PC-9 (cell line): ENCODE measurements around the gene AS3MT. TPM values are rescaled to one million over a fixed set of nuclear protein-coding genes. Genes with fewer than 3 reads are reported as not detected.
"Not testable (repeated sequence)": the region's sequence is repeated elsewhere in the genome, so short reads cannot be mapped to it uniquely, and the experiment has no call there.

ENCODE experiments used
- BruUV-seq: library from RNA; stranded (reverse); fragments of 400-500 nt; replicated peaks from 2 replicates; lab custom pipeline; 2021; lab: Mats Ljungman, UMichigan
- CTCF ChIA-PET: fragments of 300-600 bp; sonication (Branson Sonifier 250); formaldehyde crosslinking; loops from one replicate; lab custom pipeline; 2022; ENCODE audit warnings: antibody characterized with exemption; lab: Charles Lee
- POLR2A ChIA-PET: fragments of 300-600 bp; sonication (Branson Sonifier 250); formaldehyde crosslinking; loops from one replicate; lab custom pipeline; 2022; ENCODE audit warnings: antibody characterized with exemption; ENCODE audit not compliant: unreplicated experiment; lab: Charles Lee
- DNase-seq, 2 experiments: peaks; one replicate each; pipeline versions ENCODE4 v3.0.0 to v3.0.0-alpha.2; 2015 to 2022; ENCODE audit warnings: mixed read lengths in 1 of 2
- H2AFZ ChIP-seq: fragments of 200-600 bp; sonication (generic); 2 replicates; pipeline ENCODE4 v1.8.1; 2017; ENCODE audit warnings: antibody characterized with exemption
- H3F3A ChIP-seq: fragments of 200-600 bp; sonication (generic); 2 replicates; pipeline ENCODE4 v1.8.1; 2017; ENCODE audit warnings: antibody characterized with exemption, mild to moderate bottlenecking, low read depth; ENCODE audit not compliant: insufficient read depth
- H3K27ac ChIP-seq: fragments of 200-600 bp; sonication (generic); 2 replicates; pipeline ENCODE4 v1.6.1; 2016; ENCODE audit warnings: mixed run types
- H3K27me3 ChIP-seq: fragments of 200-600 bp; sonication (generic); 2 replicates; pipeline ENCODE4 v1.6.1; 2016; ENCODE audit warnings: low read depth, mixed run types; ENCODE audit not compliant: insufficient read depth
- H3K36me3 ChIP-seq: fragments of 200-600 bp; sonication (generic); 2 replicates; pipeline ENCODE4 v1.6.1; 2016; ENCODE audit warnings: low read depth, mixed run types
- H3K4me1 ChIP-seq: fragments of 200-600 bp; sonication (generic); replicated peaks from 2 replicates; pipeline ENCODE4 v1.6.1; 2016; ENCODE audit warnings: mixed run types; ENCODE audit not compliant: insufficient read depth
- H3K4me2 ChIP-seq: fragments of 200-600 bp; sonication (generic); 2 replicates; pipeline ENCODE4 v1.6.1; 2017; ENCODE audit warnings: mixed run types
- H3K4me3 ChIP-seq: fragments of 200-600 bp; sonication (generic); 2 replicates; pipeline ENCODE4 v1.6.1; 2016; ENCODE audit warnings: mixed run types
- H3K79me2 ChIP-seq: fragments of 200-600 bp; sonication (generic); 2 replicates; pipeline ENCODE4 v1.6.1; 2017; ENCODE audit warnings: low read depth, mixed run types
- H3K9me2 ChIP-seq: fragments of 200-600 bp; sonication (generic); 2 replicates; pipeline ENCODE4 v1.8.1; 2017; ENCODE audit warnings: mild to moderate bottlenecking; ENCODE audit not compliant: insufficient read depth
- H3K9me3 ChIP-seq: fragments of 200-600 bp; sonication (generic); 2 replicates; pipeline ENCODE4 v1.8.1; 2016; ENCODE audit warnings: low read depth; ENCODE audit not compliant: insufficient read depth
- H4K20me1 ChIP-seq: fragments of 200-600 bp; sonication (generic); 2 replicates; pipeline ENCODE4 v1.8.1; 2017; ENCODE audit not compliant: insufficient read depth
- EZH2 ChIP-seq: fragments of 200-600 bp; sonication (generic); IDR thresholded peaks from 2 replicates; pipeline ENCODE4 v1.8.0; 2017; ENCODE audit warnings: antibody characterized with exemption, low read depth
- intact Hi-C: fragments of 100-400 bp; cut with micrococcal nuclease; formaldehyde crosslinking; loops from one replicate; pipeline ENCODE4 v1.10.0; 2022; ENCODE audit not compliant: unreplicated experiment
- total RNA-seq: library from RNA; stranded (reverse); gene quantifications from 2 replicates; pipeline ENCODE4 v1.2.3, GENCODE V29; 2021
- TF ChIP-seq, protein P1 (sequence below): fragments of 200-600 bp; sonication (generic); conservative IDR thresholded peaks from 2 replicates; pipeline ENCODE4 v1.6.1; 2017; ENCODE audit warnings: mixed run types, antibody characterized with exemption, mild to moderate bottlenecking, moderate library complexity

AS3MT gene
- total RNA-seq, 1 experiment from 2014 or later = 0.22 TPM

- no peak overlapping the region for H3K4me2 ChIP-seq
- no peaks in the 10 kb centered on the region for H3K9me3 ChIP-seq
- no peak overlapping the region for H2AFZ ChIP-seq
- H3F3A ChIP-seq = no peaks in the 10 kb centered on the region
- no peaks in the 10 kb centered on the region for H3K36me3 ChIP-seq
- H4K20me1 ChIP-seq = no peaks in the 10 kb centered on the region
- CTCF ChIA-PET = no interaction called here
- H3K4me3 ChIP-seq = no peak overlapping the region
- peaks cover 36% of the 10 kb centered on the region for H3K4me1 ChIP-seq
- H3K27me3 ChIP-seq = no peaks in the 10 kb centered on the region
- POLR2A ChIA-PET = no interaction called here
- no peak for DNase-seq
- H3K79me2 ChIP-seq = peaks cover 6% of the 10 kb centered on the region; the same call in 1 of the 2 replicates
- no peak overlapping the region for H3K27ac ChIP-seq
- TF ChIP-seq, protein P1, sequence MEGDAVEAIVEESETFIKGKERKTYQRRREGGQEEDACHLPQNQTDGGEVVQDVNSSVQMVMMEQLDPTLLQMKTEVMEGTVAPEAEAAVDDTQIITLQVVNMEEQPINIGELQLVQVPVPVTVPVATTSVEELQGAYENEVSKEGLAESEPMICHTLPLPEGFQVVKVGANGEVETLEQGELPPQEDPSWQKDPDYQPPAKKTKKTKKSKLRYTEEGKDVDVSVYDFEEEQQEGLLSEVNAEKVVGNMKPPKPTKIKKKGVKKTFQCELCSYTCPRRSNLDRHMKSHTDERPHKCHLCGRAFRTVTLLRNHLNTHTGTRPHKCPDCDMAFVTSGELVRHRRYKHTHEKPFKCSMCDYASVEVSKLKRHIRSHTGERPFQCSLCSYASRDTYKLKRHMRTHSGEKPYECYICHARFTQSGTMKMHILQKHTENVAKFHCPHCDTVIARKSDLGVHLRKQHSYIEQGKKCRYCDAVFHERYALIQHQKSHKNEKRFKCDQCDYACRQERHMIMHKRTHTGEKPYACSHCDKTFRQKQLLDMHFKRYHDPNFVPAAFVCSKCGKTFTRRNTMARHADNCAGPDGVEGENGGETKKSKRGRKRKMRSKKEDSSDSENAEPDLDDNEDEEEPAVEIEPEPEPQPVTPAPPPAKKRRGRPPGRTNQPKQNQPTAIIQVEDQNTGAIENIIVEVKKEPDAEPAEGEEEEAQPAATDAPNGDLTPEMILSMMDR = no peak
- no peak for TF ChIP-seq EZH2
- no TSS peak for BruUV-seq
- intact Hi-C loops = no loop called here
- no peaks in the 10 kb centered on the region for H3K9me2 ChIP-seq
These were observed 54.3 kb downstream of the AS3MT start for GRCh38 chr10:102923601-102924000.

GRCh38 chr10:102926842-102927241, 57.6 kb downstream of the AS3MT start:
- Histone ChIP-seq H3K4me1 (peaks cover 8% of the 10 kb centered on the region), H3K36me3 (no peaks in the 10 kb centered on the region), H3K79me2 (peaks cover 6% of the 10 kb centered on the region; the same call in 1 of the 2 replicates), H3K27me3 (no peaks in the 10 kb centered on the region), H3F3A (no peaks in the 10 kb centered on the region), H3K9me3 (no peaks in the 10 kb centered on the region), H3K4me2 (no peak overlapping the region), H3K4me3 (no peak overlapping the region), H4K20me1 (no peaks in the 10 kb centered on the region), H2AFZ (no peak overlapping the region), H3K9me2 (no peaks in the 10 kb centered on the region), H3K27ac (no peak overlapping the region)
- BruUV-seq = no TSS peak
- ChIA-PET CTCF (no interaction called here), POLR2A (no interaction called here)
- intact Hi-C loops = no loop called here
- no peak for DNase-seq
- TF ChIP-seq, protein P1 = no peak
- no peak for TF ChIP-seq EZH2

DNA sequence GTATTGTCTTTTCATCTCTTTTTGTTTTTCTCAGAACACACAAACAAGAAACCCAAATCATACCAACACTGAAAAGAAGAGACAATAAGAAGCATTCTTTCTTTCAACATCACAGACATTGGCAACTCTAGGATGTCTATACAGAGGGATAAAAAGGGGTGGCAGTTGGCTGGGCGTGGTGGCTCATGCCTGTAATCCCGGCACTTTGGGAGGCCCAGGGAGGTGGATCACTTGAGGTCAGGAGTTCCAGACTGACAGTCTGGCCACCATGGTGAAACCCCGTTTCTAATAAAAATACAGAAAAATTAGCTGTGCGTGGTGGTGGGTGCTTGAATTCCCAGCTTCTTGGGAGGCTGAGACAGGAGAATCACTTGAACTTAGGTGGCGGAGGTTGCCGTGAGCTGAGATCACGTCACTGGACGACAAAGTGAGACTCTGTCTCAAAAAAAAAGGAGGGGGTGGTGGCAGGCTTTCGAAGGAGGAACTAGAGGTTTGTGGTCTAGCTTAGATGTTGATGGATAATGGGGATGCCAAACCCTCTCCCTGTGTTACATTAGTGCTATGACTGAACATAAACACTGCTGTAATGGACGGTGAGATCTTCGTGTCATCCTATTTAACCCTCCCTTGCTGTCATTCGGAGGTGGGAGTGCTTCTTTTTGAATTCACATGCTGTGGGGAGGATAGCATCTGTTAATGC, 58.2 kb downstream of the AS3MT start:
- Histone ChIP-seq H3K27ac (no peak overlapping the region), H3K36me3 (no peaks in the 10 kb centered on the region), H3F3A (no peaks in the 10 kb centered on the region), H4K20me1 (no peaks in the 10 kb centered on the region), H3K4me1 (0 out of 2 replicates have a peak, but pooled peaks cover 2% of the 10 kb centered on the region), H3K9me2 (no peaks in the 10 kb centered on the region), H2AFZ (no peak overlapping the region), H3K79me2 (peaks cover 6% of the 10 kb centered on the region; the same call in 1 of the 2 replicates), H3K9me3 (no peaks in the 10 kb centered on the region), H3K4me3 (no peak overlapping the region), H3K4me2 (no peak overlapping the region), H3K27me3 (no peaks in the 10 kb centered on the region)
- DNase-seq = no peak
- no peak for TF ChIP-seq EZH2
- TF ChIP-seq, protein P1 = no peak
- no TSS peak for BruUV-seq
- intact Hi-C loops = no loop called here
- ChIA-PET POLR2A (no interaction called here), CTCF (no interaction called here)

DNA sequence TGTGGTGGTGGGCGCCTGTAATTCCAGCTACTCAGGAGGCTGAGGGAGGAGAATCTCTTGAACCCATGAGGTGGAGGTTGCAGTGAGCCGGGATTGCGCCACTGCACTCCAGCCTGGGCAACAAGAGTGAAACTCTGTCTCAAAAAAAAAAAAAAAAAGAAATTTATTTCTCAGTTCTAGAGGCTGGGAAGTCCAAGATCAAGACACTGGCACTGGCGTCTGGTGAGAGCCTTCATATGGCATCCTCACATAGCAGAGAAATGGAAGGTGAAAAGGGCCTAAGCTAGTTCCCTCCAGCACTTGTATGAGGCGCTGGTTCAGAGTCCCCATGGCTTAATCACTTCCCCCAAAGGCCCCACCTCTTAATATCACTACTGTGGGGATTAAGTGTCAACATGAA, 59.2 kb downstream of the AS3MT start:
- H3K4me3 ChIP-seq, H3K79me2 ChIP-seq, intact Hi-C loops, H3F3A ChIP-seq, H3K9me2 ChIP-seq, H3K27me3 ChIP-seq, H2AFZ ChIP-seq, H3K27ac ChIP-seq, H3K9me3 ChIP-seq, H3K4me2 ChIP-seq, DNase-seq, BruUV-seq, H4K20me1 ChIP-seq, H3K36me3 ChIP-seq, CTCF ChIA-PET, POLR2A ChIA-PET, H3K4me1 ChIP-seq: not testable (repeated sequence)
